Measurements from ENCODE around the gene AP3D1.

GRCh38 chr19:2129022-2129421, 22.3 kb downstream of the AP3D1 start:
- TF ChIP-seq, protein P1, sequence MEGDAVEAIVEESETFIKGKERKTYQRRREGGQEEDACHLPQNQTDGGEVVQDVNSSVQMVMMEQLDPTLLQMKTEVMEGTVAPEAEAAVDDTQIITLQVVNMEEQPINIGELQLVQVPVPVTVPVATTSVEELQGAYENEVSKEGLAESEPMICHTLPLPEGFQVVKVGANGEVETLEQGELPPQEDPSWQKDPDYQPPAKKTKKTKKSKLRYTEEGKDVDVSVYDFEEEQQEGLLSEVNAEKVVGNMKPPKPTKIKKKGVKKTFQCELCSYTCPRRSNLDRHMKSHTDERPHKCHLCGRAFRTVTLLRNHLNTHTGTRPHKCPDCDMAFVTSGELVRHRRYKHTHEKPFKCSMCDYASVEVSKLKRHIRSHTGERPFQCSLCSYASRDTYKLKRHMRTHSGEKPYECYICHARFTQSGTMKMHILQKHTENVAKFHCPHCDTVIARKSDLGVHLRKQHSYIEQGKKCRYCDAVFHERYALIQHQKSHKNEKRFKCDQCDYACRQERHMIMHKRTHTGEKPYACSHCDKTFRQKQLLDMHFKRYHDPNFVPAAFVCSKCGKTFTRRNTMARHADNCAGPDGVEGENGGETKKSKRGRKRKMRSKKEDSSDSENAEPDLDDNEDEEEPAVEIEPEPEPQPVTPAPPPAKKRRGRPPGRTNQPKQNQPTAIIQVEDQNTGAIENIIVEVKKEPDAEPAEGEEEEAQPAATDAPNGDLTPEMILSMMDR (IDR thresholded peaks at IDR 0.05), result no peak
- no peak for TF ChIP-seq POLR2A (IDR thresholded peaks at IDR 0.05)
